NCI-H446 (cell line): ENCODE measurements around the gene CLEC19A.

Experiments used
- DNase-seq, 2 experiments: peaks; one replicate each; lab custom pipeline; 2025; lab: John Stamatoyannopoulos, UW

The CLEC19A gene

GRCh38 chr16:19285431-19285830 lies at the start of gene CLEC19A:
CLEC19A (plus strand) TSS chr16:19285731; CDS start chr16:19285852, 121 bp downstream.
- DNase-seq = no peak

DNA sequence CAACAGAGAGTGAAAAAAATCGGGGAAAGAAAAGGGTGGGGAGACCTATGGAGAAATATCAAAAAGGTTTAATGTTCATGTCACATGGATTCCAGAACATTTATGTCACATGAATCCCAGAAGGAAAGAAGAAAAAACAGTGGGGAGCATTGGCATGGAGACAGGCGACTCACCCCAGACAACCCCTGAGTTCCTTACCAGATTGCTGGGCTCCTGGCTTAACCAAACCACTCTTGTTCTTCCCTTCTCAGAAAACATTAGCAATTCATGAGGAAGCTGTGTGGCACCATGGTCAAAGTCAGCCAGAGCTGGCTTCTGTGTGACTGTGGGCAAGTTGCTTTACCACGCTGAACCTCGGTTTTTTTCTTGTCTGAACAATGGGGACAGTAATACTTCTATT lies 49.6 kb upstream of the CLEC19A start:
- DNase-seq = no peak

- no peak for DNase-seq
These were observed 48.8 kb upstream of the CLEC19A start for GRCh38 chr16:19236561-19237209.

- peak in 1 of 2 experiments; percentile 39 for DNase-seq
These were observed 47.1 kb upstream of the CLEC19A start for GRCh38 chr16:19238406-19238805.

- no peak for DNase-seq
These were observed 45.9 kb upstream of the CLEC19A start for GRCh38 chr16:19239511-19240155.

DNA sequence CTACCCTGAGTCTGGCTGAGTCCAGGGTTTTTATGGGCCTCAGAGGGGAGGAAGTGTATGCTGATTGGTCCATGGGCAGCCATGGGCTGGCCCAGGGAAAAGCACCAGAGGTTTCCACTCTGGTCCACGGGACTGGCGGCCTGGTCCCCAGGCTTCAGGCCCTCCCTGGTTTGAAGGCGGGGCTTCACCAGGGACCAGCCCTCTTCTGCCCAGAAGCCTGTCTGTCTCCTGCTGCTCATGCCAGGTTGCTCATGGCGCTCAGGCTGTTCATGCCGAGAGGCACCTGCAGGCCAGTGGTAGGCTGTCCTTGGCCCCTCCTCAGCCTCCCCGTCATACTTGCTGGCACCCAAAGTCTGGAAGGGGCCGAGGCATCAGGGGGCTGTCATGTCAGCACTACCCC lies 45.0 kb upstream of the CLEC19A start:
- DNase-seq = no peak

GRCh38 chr16:19241512-19241911 lies 44.0 kb upstream of the CLEC19A start:
- no peak for DNase-seq

- no peak for DNase-seq
These were observed 43.3 kb upstream of the CLEC19A start for GRCh38 chr16:19242186-19242585.

- no peak for DNase-seq
These were observed 42.5 kb upstream of the CLEC19A start for GRCh38 chr16:19242987-19243575.

DNA sequence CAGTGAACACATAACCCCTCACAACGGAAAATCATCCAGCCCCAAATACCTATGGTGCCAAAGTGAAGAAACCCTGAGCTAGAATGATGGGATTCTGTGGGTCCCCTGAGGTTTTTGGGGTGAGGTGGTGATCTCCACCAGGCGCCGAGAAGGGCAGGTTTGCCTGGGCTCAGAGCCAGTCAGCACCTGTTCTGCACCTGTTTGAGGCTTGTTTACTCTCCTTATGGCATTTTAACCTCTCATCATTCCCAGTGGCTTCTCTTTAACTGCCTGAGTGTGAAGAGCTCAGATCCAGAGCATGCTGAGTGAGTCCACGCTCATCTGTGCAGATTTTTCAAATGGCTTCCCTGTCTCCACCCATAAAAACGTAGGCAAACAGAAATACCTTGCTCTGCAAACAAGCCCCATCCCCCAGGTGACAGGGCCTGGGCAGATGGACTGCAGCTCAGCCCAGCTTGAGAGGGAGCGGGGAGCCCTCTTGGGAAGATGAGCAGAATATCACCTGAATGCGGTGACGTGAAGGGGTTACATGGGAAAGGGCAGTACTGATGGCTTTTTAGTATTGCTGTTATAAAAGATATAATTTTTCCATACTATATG lies 40.1 kb upstream of the CLEC19A start:
- no peak for DNase-seq

DNA sequence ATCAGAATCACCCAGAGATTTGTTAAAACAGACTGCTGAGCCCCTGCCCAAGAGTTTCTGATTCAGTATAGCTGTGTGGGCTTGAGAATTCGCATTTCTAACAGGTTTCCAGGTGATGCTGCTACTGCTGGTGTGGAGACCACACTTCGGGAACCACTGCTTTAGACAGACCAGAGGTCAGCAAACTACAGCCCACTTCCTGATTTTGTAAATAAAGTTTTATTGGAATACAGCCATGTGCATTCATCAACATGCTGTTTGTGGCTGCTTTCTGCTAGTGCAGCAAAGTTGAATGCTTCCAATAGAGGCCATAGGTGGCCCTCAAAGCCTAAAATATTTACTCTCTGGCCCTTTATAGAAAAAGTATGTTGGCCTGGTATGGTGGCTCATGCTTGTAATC lies 32.6 kb upstream of the CLEC19A start:
- no peak for DNase-seq

GRCh38 chr16:19254611-19255010 lies 30.9 kb upstream of the CLEC19A start:
- no peak for DNase-seq

DNA sequence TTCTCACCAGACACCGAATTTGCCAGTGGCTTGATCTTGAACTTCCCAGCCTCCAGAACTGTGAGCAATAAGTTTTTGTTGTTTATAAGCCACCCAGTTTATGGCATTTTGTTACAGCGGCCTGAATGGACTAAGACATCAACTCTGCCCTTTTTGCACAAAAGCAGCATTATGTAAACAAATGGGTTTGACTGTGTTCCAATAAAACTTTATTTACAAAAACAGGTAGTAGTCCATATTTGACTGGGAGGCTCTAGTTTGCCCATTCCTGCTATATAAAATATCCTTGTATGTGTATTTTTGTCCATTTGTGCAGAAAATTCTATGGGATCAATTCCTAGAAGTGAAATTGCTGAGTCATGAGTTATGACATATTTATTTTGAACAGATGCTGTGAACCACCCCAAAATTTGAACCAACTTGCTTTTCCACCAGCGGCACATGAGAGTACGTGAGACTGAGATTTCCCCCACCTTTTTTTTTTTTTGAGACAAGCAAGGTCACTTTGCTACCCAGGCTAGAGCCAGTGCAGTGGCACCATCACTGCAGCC lies 21.3 kb upstream of the CLEC19A start:
- no peak for DNase-seq

DNA sequence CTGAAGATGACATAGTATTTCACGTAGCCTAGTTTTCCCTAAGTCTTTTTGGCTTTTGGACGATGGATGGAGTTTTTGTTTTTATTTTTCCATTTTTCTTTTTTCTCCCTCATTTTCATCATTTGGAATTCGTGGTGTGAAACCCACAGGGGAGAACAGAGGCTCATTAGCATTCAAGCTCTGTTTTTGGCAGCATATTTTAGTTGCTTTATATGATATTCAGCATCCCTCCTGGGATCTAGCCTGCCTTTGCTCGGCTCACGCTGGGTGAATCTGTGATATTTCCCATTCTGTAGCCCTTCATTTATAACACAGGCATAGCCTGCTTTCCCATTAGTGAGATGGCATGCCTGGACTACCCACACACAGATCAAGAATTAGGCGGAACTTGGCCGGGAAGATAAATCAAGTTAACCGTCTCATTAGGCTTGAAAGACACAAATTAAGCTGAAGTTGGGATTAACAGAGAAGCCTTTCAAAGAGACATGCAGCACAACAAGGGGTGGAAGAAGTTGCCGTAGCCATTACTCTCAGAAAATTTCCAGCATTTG lies 20.1 kb upstream of the CLEC19A start:
- no peak for DNase-seq

DNA sequence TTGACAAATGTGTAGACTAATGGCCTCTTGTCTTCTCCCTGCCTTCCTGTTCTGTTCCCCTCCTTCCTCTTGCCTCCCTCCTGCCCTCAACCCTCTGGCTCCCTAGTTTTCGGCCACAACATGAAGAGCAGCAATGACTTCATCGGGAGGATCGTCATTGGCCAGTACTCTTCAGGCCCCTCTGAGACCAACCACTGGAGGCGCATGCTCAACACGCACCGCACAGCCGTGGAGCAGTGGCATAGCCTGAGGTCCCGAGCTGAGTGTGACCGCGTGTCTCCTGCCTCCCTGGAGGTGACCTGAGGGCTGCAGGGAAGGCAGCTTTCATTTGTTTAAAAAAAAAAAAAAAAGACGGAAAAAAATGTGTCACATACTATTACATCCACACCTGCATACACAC lies 18.8 kb upstream of the CLEC19A start:
- DNase-seq = no peak

GRCh38 chr16:19269098-19269497 lies 16.4 kb upstream of the CLEC19A start:
- no peak for DNase-seq

DNA sequence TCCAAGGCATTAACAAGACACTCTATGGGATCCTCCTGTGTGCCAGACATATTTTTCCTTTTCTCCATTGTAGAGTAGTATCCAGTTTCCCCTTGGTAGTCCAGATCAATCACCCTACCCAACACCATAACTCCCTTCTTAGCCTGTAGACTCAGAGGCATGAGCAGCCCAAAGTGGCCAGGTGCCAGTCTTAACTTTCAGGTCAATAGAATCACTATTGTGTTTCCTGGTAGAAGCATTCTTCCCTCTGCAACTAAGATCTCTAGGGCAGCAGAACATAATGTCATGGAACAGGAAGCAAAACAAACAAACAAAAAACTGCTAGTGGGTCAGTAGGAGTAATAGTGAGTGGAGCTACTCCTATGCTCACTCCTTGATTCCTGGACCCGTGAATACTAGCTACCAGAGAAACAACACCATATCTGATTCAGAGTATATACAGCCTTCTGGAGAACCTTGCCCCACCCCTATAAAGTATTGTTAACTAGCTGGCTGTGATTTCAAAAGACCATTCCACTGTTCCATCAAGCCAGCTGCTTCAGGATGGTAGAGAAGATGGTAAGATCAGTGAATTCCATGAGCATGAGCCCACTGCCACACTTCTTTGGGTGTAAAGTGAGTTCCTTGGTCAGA lies 11.2 kb upstream of the CLEC19A start:
- no peak for DNase-seq

DNA sequence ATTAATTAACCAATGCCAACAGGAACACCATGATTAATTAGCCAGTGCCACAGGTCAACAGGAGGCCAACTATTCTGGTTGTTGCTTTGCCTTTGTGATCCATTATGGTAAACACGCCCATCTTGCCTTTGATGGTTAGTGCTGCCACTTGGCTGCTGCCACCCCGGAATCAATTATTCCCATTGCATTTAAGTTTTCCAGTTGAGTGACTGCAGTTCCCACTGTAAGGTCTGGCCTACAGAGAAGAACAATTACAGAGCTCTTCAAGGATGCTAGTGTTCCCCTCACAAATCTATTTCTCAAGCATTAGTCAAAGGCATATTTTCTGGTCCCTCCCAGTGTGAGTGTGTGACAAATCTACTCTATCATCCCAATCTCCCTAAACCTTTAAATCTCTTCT lies 7.1 kb upstream of the CLEC19A start:
- DNase-seq = no peak

DNA sequence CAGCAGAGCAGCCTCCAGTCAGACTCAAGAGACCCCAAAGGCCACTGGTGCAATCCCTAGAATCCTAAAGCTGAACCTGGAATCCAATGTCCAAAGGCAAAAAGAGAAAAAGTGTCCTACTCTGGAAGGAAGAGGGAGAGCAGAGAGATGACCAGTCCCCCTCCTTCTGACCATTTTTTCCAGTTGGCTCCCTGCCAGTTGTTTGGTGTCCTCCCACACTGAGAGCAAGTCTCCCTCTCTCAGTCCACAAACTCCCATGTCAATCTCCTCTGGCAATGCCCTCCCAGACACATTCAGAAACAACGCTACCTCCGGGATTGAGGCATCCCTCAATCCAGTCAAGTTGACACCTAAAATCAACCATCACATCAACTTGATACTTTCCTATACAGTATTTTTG lies 4.3 kb upstream of the CLEC19A start:
- no peak for DNase-seq

DNA sequence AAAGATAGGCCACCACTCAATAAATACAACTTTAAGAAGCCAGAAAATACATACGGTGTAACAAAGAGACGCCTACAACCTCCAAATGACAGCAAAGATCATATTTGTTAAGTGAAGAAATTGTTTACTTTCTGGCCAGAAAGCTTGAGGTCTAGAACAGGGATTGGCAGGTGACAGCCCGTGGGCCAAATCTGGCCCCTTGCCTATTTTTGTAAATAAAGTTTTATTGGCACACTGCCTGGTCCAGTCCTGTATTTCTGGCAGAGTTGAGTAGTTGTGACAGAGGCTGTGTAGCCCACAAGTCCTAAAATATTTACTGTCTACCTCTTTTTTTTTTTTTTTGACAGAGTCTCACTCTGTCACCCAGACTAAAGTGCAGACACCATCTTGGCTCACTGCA lies 3.4 kb upstream of the CLEC19A start:
- no peak for DNase-seq

GRCh38 chr16:19283637-19284036 lies 1.9 kb upstream of the CLEC19A start:
- DNase-seq = no peak

- peak; percentile 11 to 43 for DNase-seq
These were observed 1.3 kb upstream of the CLEC19A start for GRCh38 chr16:19284207-19284606.
